SK-N-SH (cell line): ENCODE data around the gene PRKG1. TPM values are rescaled to one million over a fixed set of nuclear protein-coding genes. Genes with fewer than 3 reads are reported as not detected.

Source experiments
- CTCF ChIA-PET: fragments of 300-600, 350-600 bp; formaldehyde crosslinking; extraction: SDS; loops from one replicate; lab custom pipeline; 2021; lab: Yijun Ruan, JAX
- POLR2A ChIA-PET: fragments of 350-600 bp; sonication (Branson Sonifier 250); formaldehyde crosslinking; extraction: SDS; loops from one replicate; lab custom pipeline; 2020; ENCODE audit warnings: antibody characterized with exemption, inconsistent platforms; lab: Yijun Ruan, JAX
- DNase-seq: peaks from one replicate; pipeline ENCODE4 v3.0.0; 2012
- H2AFZ ChIP-seq: fragments of 200-600 bp; sonication (generic); 2 replicates; pipeline ENCODE4 v1.8.1; 2016; ENCODE audit warnings: antibody characterized with exemption, mild to moderate bottlenecking, low read depth
- H3F3A ChIP-seq: fragments of 200-600 bp; sonication (generic); replicated peaks from 2 replicates; pipeline ENCODE3; 2016; ENCODE audit warnings: antibody characterized with exemption, mild to moderate bottlenecking; ENCODE audit not compliant: insufficient read depth
- H3K27ac ChIP-seq, 2 experiments: fragments of 200-500 bp in 1 of 2; fragments of 200-600 bp in 1 of 2; sonication (Bioruptor generic) in 1 of 2; sonication (generic), shearing (Covaris generic) in 1 of 2; 2 replicates each; pipeline versions ENCODE4 v1.5.1 to v1.6.1; 2014 to 2016; ENCODE audit warnings: low read depth in 2 of 2, inconsistent platforms in 1 of 2, low read length in 1 of 2, mild to moderate bottlenecking in 1 of 2, mixed read lengths in 1 of 2
- H3K27me3 ChIP-seq: fragments of 200-600 bp; sonication (generic), shearing (Covaris generic); 2 replicates; pipeline ENCODE4 v1.6.1; 2016; ENCODE audit warnings: mixed run types; ENCODE audit not compliant: insufficient read depth
- H3K36me3 ChIP-seq, 2 experiments: fragments of 200-500 bp in 1 of 2; fragments of 200-600 bp in 1 of 2; sonication (Bioruptor generic) in 1 of 2; sonication (generic) in 1 of 2; replicated peaks in 1 of 2; 2 replicates each; pipeline versions ENCODE3 to v1.5.1; 2014 to 2016; ENCODE audit warnings: low read length in 1 of 2, mild to moderate bottlenecking in 1 of 2; ENCODE audit not compliant: insufficient read depth in 2 of 2, control insufficient read depth in 1 of 2
- H3K4me1 ChIP-seq, 2 experiments: fragments of 200-500 bp in 1 of 2; fragments of 200-600 bp in 1 of 2; sonication (Bioruptor generic) in 1 of 2; sonication (generic), shearing (Covaris generic) in 1 of 2; 2 replicates each; pipeline versions ENCODE4 v1.5.1 to v1.6.1; 2014 to 2016; ENCODE audit warnings: low read depth in 1 of 2, low read length in 1 of 2, mixed run types in 1 of 2; ENCODE audit not compliant: insufficient read depth in 2 of 2, control insufficient read depth in 1 of 2
- H3K4me2 ChIP-seq: fragments of 200-600 bp; sonication (generic), shearing (Covaris generic); 2 replicates; pipeline ENCODE4 v1.6.1; 2017; ENCODE audit warnings: mixed run types
- H3K4me3 ChIP-seq, 2 experiments: fragments of 200-500 bp in 1 of 2; fragments of 200-600 bp in 1 of 2; sonication (Bioruptor generic) in 1 of 2; sonication (generic), shearing (Covaris generic) in 1 of 2; 2 replicates each; pipeline versions ENCODE4 v1.5.1 to v1.8.1; 2014 to 2016; ENCODE audit warnings: low read depth in 2 of 2, inconsistent platforms in 1 of 2, low read length in 1 of 2, mild to moderate bottlenecking in 1 of 2, mixed read lengths in 1 of 2, moderate library complexity in 1 of 2
- H3K79me2 ChIP-seq: fragments of 200-600 bp; sonication (generic); 2 replicates; pipeline ENCODE4 v1.8.1; 2017; ENCODE audit warnings: mild to moderate bottlenecking; ENCODE audit not compliant: insufficient read depth
- H3K9ac ChIP-seq: fragments of 200-600 bp; sonication (generic); 2 replicates; pipeline ENCODE4 v1.6.1; 2017; ENCODE audit warnings: mixed run types
- H3K9me2 ChIP-seq: fragments of 200-600 bp; sonication (generic); 2 replicates; pipeline ENCODE4 v1.6.1; 2017; ENCODE audit warnings: mixed run types
- H3K9me3 ChIP-seq: fragments of 200-600 bp; sonication (generic); 2 replicates; pipeline ENCODE4 v1.6.1; 2017; ENCODE audit warnings: mixed run types, mild to moderate bottlenecking, moderate library complexity
- H4K20me1 ChIP-seq: fragments of 200-600 bp; sonication (generic); 2 replicates; pipeline ENCODE4 v1.6.1; 2017; ENCODE audit warnings: mild to moderate bottlenecking, mixed run types; ENCODE audit not compliant: insufficient read depth
- EP300 ChIP-seq, 2 experiments: IDR thresholded peaks; 2 replicates each; pipeline versions ENCODE4 v1.4.0 to v1.6.1; 2012; ENCODE audit warnings: borderline replicate concordance in 1 of 2, low read depth in 1 of 2, low read length in 1 of 2
- FOXJ3 ChIP-seq: sonication (generic); formaldehyde crosslinking; IDR thresholded peaks from 2 replicates; pipeline ENCODE4 v1.5.1; 2020; ENCODE audit warnings: mild to moderate bottlenecking, missing genetic modification reagents
- IRF3 ChIP-seq: fragments of 150-350 bp; IDR thresholded peaks from 2 replicates; pipeline ENCODE4 v1.6.1; 2016; ENCODE audit warnings: mild to moderate bottlenecking, low read depth, low read length
- MAX ChIP-seq: IDR thresholded peaks from 2 replicates; pipeline ENCODE4 v1.4.0; 2012; ENCODE audit warnings: low read depth
- MEF2A ChIP-seq: IDR thresholded peaks from 2 replicates; pipeline ENCODE4 v1.4.0; 2012; ENCODE audit warnings: low read depth, borderline replicate concordance
- NFIC ChIP-seq: IDR thresholded peaks from 2 replicates; pipeline ENCODE4 v1.4.0; 2012; ENCODE audit warnings: borderline replicate concordance
- NRF1 ChIP-seq: IDR thresholded peaks from 2 replicates; pipeline ENCODE4 v1.6.1; 2012; ENCODE audit warnings: low read depth, mild to moderate bottlenecking, low read length
- POLR2AphosphoS5 ChIP-seq: IDR thresholded peaks from 2 replicates; pipeline ENCODE4 v1.6.1; 2012; ENCODE audit warnings: low read depth, low read length
- RFX5 ChIP-seq: IDR thresholded peaks from 2 replicates; pipeline ENCODE4 v1.6.1; 2012; ENCODE audit warnings: mild to moderate bottlenecking, improper control_type of control experiment, low read length
- SIN3A ChIP-seq: IDR thresholded peaks from 2 replicates; pipeline ENCODE4 v1.6.1; 2012; ENCODE audit warnings: low read depth, mild to moderate bottlenecking, low read length, moderate library complexity, borderline replicate concordance
- USF1 ChIP-seq: IDR thresholded peaks from 2 replicates; pipeline ENCODE4 v1.4.0; 2012; ENCODE audit warnings: low read depth, borderline replicate concordance
- WGBS: methylation state at CpG from one replicate; pipeline ENCODE4 v1.1.6; 2017; ENCODE audit warnings: low lambda C conversion rate; 5-methylcytosine and 5-hydroxymethylcytosine counted together
- polyA plus RNA-seq, 3 experiments: library from polyadenylated mRNA; depleted of rRNA; stranded (reverse); fragments of >200 nt; gene quantifications; 2 replicates each; pipeline ENCODE4 v1.2.3, GENCODE V29; 2012
- TF ChIP-seq, protein P1 (sequence below): IDR thresholded peaks from 2 replicates; pipeline ENCODE4; 2012
- TF ChIP-seq, protein P2 (sequence below): IDR thresholded peaks from 2 replicates; pipeline ENCODE4 v1.6.1; 2012; ENCODE audit warnings: mild to moderate bottlenecking, low read depth, low read length, moderate library complexity

PRKG1 gene
- polyA plus RNA-seq, 1 of the 3 experiments (the other 2 are of a cell fraction), result 4.1 TPM

- TF ChIP-seq, protein P1, sequence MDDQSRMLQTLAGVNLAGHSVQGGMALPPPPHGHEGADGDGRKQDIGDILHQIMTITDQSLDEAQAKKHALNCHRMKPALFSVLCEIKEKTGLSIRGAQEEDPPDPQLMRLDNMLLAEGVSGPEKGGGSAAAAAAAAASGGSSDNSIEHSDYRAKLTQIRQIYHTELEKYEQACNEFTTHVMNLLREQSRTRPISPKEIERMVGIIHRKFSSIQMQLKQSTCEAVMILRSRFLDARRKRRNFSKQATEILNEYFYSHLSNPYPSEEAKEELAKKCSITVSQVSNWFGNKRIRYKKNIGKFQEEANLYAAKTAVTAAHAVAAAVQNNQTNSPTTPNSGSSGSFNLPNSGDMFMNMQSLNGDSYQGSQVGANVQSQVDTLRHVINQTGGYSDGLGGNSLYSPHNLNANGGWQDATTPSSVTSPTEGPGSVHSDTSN, result no peak
- TF ChIP-seq NRF1 (no peak), MEF2A (no peak), RFX5 (no peak), FOXJ3 (CRISPR knock-in tag) (no peak), POLR2AphosphoS5 (no peak), SIN3A (no peak), MAX (no peak), NFIC (no peak)
Observed at GRCh38 chr10:51241461-51241860, 167.2 kb downstream of the PRKG1 start (continued).

GRCh38 chr10:51242393-51242792 lies 168.1 kb downstream of the PRKG1 start:
- DNase-seq, result no peak
- WGBS, result 71% methylated on average over 2 of the region's 2 CpGs

More at GRCh38 chr10:51242393-51242792, 168.1 kb downstream of the PRKG1 start:
- Histone ChIP-seq H3K36me3 (no peaks in the 10 kb centered on the region), H3K4me3 (no peak overlapping the region), H3K9ac (no peak overlapping the region), H2AFZ (no peak overlapping the region), H3K27me3 (no peaks in the 10 kb centered on the region), H3K4me2 (no peak overlapping the region), H3K9me2 (no peaks in the 10 kb centered on the region), H3K27ac (no peak overlapping the region)
- CTCF ChIA-PET, result no interaction called here
- POLR2A ChIA-PET, result no interaction called here
- TF ChIP-seq, protein P2, sequence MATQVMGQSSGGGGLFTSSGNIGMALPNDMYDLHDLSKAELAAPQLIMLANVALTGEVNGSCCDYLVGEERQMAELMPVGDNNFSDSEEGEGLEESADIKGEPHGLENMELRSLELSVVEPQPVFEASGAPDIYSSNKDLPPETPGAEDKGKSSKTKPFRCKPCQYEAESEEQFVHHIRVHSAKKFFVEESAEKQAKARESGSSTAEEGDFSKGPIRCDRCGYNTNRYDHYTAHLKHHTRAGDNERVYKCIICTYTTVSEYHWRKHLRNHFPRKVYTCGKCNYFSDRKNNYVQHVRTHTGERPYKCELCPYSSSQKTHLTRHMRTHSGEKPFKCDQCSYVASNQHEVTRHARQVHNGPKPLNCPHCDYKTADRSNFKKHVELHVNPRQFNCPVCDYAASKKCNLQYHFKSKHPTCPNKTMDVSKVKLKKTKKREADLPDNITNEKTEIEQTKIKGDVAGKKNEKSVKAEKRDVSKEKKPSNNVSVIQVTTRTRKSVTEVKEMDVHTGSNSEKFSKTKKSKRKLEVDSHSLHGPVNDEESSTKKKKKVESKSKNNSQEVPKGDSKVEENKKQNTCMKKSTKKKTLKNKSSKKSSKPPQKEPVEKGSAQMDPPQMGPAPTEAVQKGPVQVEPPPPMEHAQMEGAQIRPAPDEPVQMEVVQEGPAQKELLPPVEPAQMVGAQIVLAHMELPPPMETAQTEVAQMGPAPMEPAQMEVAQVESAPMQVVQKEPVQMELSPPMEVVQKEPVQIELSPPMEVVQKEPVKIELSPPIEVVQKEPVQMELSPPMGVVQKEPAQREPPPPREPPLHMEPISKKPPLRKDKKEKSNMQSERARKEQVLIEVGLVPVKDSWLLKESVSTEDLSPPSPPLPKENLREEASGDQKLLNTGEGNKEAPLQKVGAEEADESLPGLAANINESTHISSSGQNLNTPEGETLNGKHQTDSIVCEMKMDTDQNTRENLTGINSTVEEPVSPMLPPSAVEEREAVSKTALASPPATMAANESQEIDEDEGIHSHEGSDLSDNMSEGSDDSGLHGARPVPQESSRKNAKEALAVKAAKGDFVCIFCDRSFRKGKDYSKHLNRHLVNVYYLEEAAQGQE, result no peak
- TF ChIP-seq MAX (no peak), IRF3 (no peak), USF1 (no peak), EP300 (IDR thresholded peaks at IDR 0.05; ENCODE audit: borderline replicate concordance in 1 of 2, low read depth in 1 of 2, low read length in 1 of 2) (no peak)
- TF ChIP-seq, all 33 proteins: peak for 0
- H3K9me3 ChIP-seq, result no peaks in the 10 kb centered on the region
- no peaks in the 10 kb centered on the region for H3K79me2 ChIP-seq
- H3F3A ChIP-seq, result no peaks in the 10 kb centered on the region
- H4K20me1 ChIP-seq, result no peaks in the 10 kb centered on the region
- H3K4me1 ChIP-seq, result peaks cover 0 to 31% of the 10 kb centered on the region in 2 experiments; a peak in 2 of 4 replicates
